ENCODE measurements around the gene CBLN1. TPM values are rescaled to one million over a fixed set of nuclear protein-coding genes. Genes with fewer than 3 reads are reported as not detected.

Gene CBLN1
- total RNA-seq, 2 donors from 2014 or later: 8.8 TPM; not detected in 1

DNA sequence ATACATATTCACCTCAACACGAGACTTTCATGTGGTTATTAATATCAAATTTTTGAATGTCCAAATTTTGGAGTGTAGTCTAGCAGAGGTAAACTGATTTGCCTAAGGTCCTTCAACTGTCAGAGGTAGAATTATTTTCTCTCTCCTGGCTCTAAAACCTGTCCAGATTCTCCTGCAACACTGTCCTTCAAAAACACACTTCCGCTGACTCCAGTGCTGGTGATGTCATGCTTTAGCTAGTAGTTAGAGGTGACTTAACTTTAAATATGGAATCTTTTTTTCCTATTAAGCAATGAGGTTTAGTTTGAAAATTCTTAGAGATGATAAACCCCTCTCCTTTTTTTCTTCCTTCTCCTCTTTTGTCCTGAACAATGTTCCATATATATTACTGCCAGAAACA, 10.8 kb upstream of the CBLN1 start:
- no peak for DNase-seq (ENCODE audit: low spot score)
- Histone ChIP-seq H3K27me3 (replicated peaks; ENCODE audit: insufficient read depth) (no peaks in the 10 kb centered on the region), H3K4me3 (no peak overlapping the region), H3K9me3 (no peaks in the 10 kb centered on the region), H3K4me1 (ENCODE audit: control insufficient read depth in 1 of 2, low read depth in 2 of 2) (no peaks in the 10 kb centered on the region), H3K27ac (no peak overlapping the region), H3K36me3 (no peaks in the 10 kb centered on the region)
- TF ChIP-seq, protein P1, sequence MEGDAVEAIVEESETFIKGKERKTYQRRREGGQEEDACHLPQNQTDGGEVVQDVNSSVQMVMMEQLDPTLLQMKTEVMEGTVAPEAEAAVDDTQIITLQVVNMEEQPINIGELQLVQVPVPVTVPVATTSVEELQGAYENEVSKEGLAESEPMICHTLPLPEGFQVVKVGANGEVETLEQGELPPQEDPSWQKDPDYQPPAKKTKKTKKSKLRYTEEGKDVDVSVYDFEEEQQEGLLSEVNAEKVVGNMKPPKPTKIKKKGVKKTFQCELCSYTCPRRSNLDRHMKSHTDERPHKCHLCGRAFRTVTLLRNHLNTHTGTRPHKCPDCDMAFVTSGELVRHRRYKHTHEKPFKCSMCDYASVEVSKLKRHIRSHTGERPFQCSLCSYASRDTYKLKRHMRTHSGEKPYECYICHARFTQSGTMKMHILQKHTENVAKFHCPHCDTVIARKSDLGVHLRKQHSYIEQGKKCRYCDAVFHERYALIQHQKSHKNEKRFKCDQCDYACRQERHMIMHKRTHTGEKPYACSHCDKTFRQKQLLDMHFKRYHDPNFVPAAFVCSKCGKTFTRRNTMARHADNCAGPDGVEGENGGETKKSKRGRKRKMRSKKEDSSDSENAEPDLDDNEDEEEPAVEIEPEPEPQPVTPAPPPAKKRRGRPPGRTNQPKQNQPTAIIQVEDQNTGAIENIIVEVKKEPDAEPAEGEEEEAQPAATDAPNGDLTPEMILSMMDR (IDR thresholded peaks at IDR 0.05): no peak
- ATAC-seq (ENCODE audit: insufficient number of reproducible peaks, low FRiP score, low read depth): no peak

DNA sequence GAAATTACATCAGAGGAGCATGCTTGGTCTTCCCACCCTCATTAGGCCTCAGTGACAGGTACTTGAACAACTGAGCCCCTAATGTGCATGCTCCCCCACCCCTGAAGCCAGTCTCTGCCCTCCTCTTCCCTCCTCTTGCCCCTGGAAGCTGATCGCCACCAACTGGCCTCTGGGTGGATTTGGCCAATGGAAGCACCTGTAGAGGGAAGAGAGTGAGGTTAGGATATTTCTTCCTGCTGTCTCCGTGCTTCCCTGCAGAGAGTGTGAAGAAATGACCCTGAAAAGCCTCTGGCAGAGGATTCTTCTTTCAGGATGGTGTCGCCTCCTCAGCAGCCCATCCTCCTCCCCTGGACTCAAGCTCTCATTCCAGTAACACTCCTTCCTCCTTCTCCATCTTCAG, 5.9 kb upstream of the CBLN1 start:
- DNase-seq (ENCODE audit: low spot score) (no peak), ATAC-seq (ENCODE audit: insufficient number of reproducible peaks, low FRiP score, low read depth) (no peak)
- Histone ChIP-seq H3K27me3 (replicated peaks; ENCODE audit: insufficient read depth) (peaks cover 10% of the 10 kb centered on the region), H3K9me3 (no peaks in the 10 kb centered on the region), H3K27ac (no peak overlapping the region), H3K4me3 (no peak overlapping the region), H3K36me3 (no peaks in the 10 kb centered on the region), H3K4me1 (ENCODE audit: control insufficient read depth in 1 of 2, low read depth in 2 of 2) (peaks cover 0 to 2% of the 10 kb centered on the region in 2 donors)
- TF ChIP-seq, protein P1 (IDR thresholded peaks at IDR 0.05): no peak

DNA sequence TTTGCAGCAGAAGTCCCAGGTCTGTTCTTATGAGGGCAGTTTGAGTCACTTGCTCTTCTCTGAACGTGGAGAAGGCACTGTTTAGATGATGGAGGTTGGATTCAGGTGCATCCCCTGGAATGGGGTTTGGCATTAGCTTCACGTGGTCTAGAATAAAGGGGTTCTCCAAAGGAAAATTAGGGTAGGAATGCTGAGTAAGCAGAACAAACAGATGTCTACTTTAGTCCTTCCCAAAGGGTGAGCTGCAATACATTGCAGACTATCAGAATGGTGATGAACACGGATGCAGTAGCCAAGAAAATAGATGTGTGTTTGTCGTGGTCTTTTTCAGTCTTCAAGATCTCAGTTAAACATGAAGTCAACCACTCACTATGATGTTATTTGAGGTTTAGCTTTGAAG, 3.3 kb upstream of the CBLN1 start:
- TF ChIP-seq, protein P1 (IDR thresholded peaks at IDR 0.05): no peak
- DNase-seq (ENCODE audit: low spot score) (no peak), ATAC-seq (ENCODE audit: insufficient number of reproducible peaks, low FRiP score, low read depth) (no peak)
- Histone ChIP-seq H3K27ac (no peak overlapping the region), H3K27me3 (replicated peaks; ENCODE audit: insufficient read depth) (peaks cover 10% of the 10 kb centered on the region), H3K4me1 (ENCODE audit: control insufficient read depth in 1 of 2, low read depth in 2 of 2) (peaks cover 3 to 6% of the 10 kb centered on the region in 2 donors), H3K36me3 (no peaks in the 10 kb centered on the region), H3K4me3 (no peak overlapping the region), H3K9me3 (no peaks in the 10 kb centered on the region)

DNA sequence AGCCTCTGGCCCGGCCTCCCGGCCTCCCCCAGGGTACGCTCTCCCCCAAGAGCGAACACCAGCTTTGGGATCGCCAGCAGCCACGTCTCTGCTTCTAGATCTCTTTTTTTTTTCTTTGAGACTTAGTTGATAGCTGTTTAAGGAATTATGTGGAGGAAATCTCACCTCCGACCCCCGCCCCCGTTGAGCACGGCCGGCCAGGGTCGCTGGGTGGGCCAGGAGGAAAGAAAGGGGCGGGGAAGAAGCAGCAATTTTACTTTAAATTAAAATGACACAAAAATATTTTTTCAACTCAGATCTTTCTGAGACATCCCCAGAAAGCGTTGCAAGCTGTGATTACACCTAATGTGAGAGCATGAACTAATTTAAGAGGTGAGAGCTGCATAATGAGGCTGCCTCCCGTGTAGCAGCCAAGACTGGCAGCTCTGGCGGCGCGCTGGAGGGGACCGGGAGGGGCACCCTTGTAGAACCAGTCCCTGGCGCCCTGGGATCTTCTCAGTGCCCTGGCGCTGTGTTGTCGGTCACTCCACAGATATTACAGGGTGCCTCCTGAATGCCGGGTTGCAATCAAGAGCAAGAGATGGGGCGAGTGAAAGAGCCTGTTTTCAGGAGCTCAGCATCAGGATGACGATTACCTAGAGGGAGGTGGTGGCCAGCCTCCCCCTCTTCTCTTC, 1.9 kb upstream of the CBLN1 start:
- Histone ChIP-seq H3K4me3 (no peak overlapping the region), H3K27me3 (replicated peaks; ENCODE audit: insufficient read depth) (peaks cover 21% of the 10 kb centered on the region), H3K4me1 (ENCODE audit: control insufficient read depth in 1 of 2, low read depth in 2 of 2) (peaks cover 3 to 17% of the 10 kb centered on the region in 2 donors), H3K36me3 (no peaks in the 10 kb centered on the region), H3K27ac (no peak overlapping the region), H3K9me3 (no peaks in the 10 kb centered on the region)
- TF ChIP-seq, protein P1 (IDR thresholded peaks at IDR 0.05): no peak
- ATAC-seq (ENCODE audit: insufficient number of reproducible peaks, low FRiP score, low read depth): no peak
- DNase-seq (ENCODE audit: low spot score): no peak

DNA sequence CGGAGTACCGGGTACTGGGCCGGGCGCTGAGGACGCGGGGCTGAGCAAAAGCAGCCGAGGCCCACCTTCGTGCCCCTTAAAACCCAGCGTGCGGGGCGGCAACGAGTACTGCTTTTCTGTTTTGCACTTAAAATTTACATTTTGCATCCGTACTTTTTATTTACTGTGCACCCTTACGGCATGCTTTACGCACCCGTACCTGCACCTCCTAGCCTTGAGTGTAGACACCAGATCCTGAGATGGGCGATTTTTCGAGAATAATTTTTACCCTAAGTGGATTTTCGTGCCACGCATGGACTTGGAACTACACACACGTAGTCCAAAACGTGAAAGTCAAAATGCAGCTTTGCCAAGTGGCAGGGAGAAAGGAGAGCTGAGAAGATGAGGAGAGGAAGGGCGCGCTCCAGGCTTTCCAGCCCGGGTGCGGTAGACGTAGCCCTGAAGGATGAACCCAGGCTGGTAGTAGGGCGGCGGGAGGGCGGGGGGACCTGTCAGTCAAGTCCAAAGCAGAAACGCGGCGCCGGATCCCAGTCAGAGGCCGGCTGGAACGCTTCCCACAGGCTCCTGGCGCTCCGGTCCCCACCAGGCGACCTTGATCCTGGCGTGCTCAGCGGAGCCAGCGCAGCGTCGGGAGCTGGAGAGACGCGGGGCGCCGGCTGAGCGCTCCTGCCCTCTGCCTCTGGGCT, 1.2 kb upstream of the CBLN1 start:
- ATAC-seq (ENCODE audit: insufficient number of reproducible peaks, low FRiP score, low read depth): no peak
- TF ChIP-seq, protein P1 (IDR thresholded peaks at IDR 0.05): no peak
- H3K9me3 ChIP-seq: no peaks in the 10 kb centered on the region
- no peak overlapping the region for H3K27ac ChIP-seq
- H3K4me3 ChIP-seq: peak overlapping the region; percentile 43
- DNase-seq (ENCODE audit: low spot score): no peak
- peaks cover 3 to 24% of the 10 kb centered on the region in 2 donors for H3K4me1 ChIP-seq (ENCODE audit: control insufficient read depth in 1 of 2, low read depth in 2 of 2)
- H3K27me3 ChIP-seq (replicated peaks; ENCODE audit: insufficient read depth): peaks cover 28% of the 10 kb centered on the region
- no peaks in the 10 kb centered on the region for H3K36me3 ChIP-seq

Measured in thoracic aorta (tissue), 2 donors.